Heart left ventricle (tissue), 13 donors: ENCODE results near the gene DRC7.

ENCODE experiments used
- POLR2A ChIP-seq, 2 donors: fragments of 450-650 bp; IDR thresholded peaks; one replicate each; pipeline ENCODE4 v1.6.1; 2017; ENCODE audit warnings: antibody characterized with exemption in 2 of 2, mild to moderate bottlenecking in 2 of 2, moderate library complexity in 2 of 2
- TF ChIP-seq, protein P1 (sequence below), 12 donors: fragments of 200-600 bp; sonication (generic) in 4 of 12; IDR thresholded peaks; one replicate each; pipeline versions ENCODE4 v1.5.0 to v1.8.0; 2018 to 2022; ENCODE audit warnings: antibody characterized with exemption in 12 of 12, mild to moderate bottlenecking in 5 of 12
- donor health status: ischemic (EF 13 %, LVEDD 7.1; RV severe dilation, severe dysfunction).
- donor health status: DM: no; HTN: yes; CAD: no.
- donor health status: DM: no; HTN: no; CAD: no.
- donor health status: ischemic (EF 25% LVEDD 6.9; RV normal size, moderate dysfunction).
- donor health status: ischemic (EF 25% LVEDD 5.7; RV mildly dilated, moderate dysfunction).
- donor health status: ischemic (EF 35%, LVEDD 5.7; RV mildly dilated, moderate dysfunction).
- donor health status: nonischemic (EF 11% LVEDD 7.7; RV severe dilation, severe dysfunction).
- donor health status: DM: yes; HTN: yes; CAD: no.
- donor health status: PGD.
- donor health status: ischemic (EF 29% LVEDD 5.4; RV normal size, mild dysfunction).
- donor health status: nonischemic (EF 23%, LVEDD 6.1; RV moderate dilation, normal function).

DNA sequence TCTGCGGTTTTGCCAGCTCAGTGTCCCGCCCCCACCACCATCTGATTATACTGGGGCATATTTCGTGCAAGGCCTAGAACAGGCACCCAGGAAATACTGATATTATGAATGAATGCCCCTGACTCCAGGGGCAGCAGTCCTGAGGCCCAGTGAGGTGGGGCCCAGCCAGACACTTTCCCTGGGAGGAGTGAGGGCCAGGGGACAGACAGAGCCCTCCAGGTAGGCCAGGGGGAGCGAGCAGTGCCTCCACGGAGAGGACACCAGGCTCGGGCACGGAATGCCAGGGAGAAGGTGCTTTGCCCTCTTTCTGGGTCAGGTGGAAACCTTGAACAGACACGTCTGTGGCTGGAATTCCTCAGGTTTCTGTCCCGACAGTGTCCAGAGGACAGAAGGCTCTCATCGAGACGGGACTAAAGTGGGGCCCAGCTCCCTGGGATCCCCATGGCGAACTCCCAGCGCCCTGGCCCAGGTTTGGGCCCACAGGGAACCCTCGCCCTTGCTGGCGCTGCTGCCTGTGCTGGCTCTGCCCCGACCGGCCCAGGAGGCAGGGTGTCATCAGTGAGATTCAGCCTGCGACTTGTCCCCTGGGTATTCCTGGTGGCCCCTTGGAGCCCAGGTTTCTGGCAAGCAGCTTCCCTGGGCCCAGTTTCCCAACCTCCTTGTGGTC lies 45.3 kb downstream of the DRC7 start:
- TF ChIP-seq, protein P1, sequence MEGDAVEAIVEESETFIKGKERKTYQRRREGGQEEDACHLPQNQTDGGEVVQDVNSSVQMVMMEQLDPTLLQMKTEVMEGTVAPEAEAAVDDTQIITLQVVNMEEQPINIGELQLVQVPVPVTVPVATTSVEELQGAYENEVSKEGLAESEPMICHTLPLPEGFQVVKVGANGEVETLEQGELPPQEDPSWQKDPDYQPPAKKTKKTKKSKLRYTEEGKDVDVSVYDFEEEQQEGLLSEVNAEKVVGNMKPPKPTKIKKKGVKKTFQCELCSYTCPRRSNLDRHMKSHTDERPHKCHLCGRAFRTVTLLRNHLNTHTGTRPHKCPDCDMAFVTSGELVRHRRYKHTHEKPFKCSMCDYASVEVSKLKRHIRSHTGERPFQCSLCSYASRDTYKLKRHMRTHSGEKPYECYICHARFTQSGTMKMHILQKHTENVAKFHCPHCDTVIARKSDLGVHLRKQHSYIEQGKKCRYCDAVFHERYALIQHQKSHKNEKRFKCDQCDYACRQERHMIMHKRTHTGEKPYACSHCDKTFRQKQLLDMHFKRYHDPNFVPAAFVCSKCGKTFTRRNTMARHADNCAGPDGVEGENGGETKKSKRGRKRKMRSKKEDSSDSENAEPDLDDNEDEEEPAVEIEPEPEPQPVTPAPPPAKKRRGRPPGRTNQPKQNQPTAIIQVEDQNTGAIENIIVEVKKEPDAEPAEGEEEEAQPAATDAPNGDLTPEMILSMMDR (IDR thresholded peaks at IDR 0.05), result no peak
- TF ChIP-seq POLR2A (IDR thresholded peaks at IDR 0.05), result no peak
